Right ventricle myocardium superior (tissue), 1 donor: ENCODE measurements around the gene LRRC75A. TPM values are rescaled to one million over a fixed set of nuclear protein-coding genes. Genes with fewer than 3 reads are reported as not detected.
A peak's percentile ranks its signal among the peaks of the same experiment; 100 is the strongest.
"Not testable (repeated sequence)": the region's sequence is repeated elsewhere in the genome, so short reads cannot be mapped to it uniquely, and the experiment has no call there.

Source experiments
- ATAC-seq: fragments of 200-7000 bp; cut with Tn5 transposase; one replicate; pipeline ENCODE4 v1.9.1; 2020; ENCODE audit warnings: mild to moderate bottlenecking; ENCODE audit not compliant: poor library complexity
- DNase-seq: peaks from one replicate; pipeline ENCODE4 v3.0.0-alpha.2; 2020
- intact Hi-C: fragments of 100-400 bp; cut with DNase I; formaldehyde crosslinking; loops from one replicate; pipeline ENCODE4 v1.11.2; 2022
- long read RNA-seq: library from polyadenylated mRNA; unstranded; transcript quantifications from one replicate; pipeline ENCODE4 v2.0.0, GENCODE V29; 2021
- total RNA-seq: library from RNA; stranded (reverse); fragmentation: NEBNext Ultra II Directional; extraction: Animal tissue kit (Norgen Biotek cat#: 25700); gene quantifications from one replicate; pipeline ENCODE4 v1.2.1, GENCODE V29; 2021
- donor health status: DM: no; HTN: yes; CAD: no; lungs with severe emphysema.

The LRRC75A gene
- total RNA-seq: 0.40 TPM
- long read RNA-seq, partial matches to known transcripts: 0 of 6 reads
- long read RNA-seq, other reads (novel, unspliced or antisense): 6 of 6 reads

GRCh38 chr17:16491703-16492612 lies at the start of gene LRRC75A:
TSS of gene LRRC75A (minus strand) at chr17:16492193. CDS start at chr17:16491990, 203 bp downstream.
- intact Hi-C loops: no loop called here
- ATAC-seq (peak; percentile 90), DNase-seq (peak; percentile 57)

GRCh38 chr17:16537130-16537458 lies 45.1 kb upstream of the LRRC75A start:
- no peak for ATAC-seq
- no peak for DNase-seq
- intact Hi-C loops: loop anchor here (5.0 to 10.0 kb wide), 2 partner anchors 50 to 448 kb away; no protein-coding TSS in a partner anchor

- intact Hi-C loops: loop anchor here (10.0 kb wide), 1 partner anchor 451 kb away; no protein-coding TSS in a partner anchor
- DNase-seq (no peak), ATAC-seq (no peak)
These were observed 42.2 kb upstream of the LRRC75A start for GRCh38 chr17:16534236-16534635.

GRCh38 chr17:16529906-16530305 lies 37.9 kb upstream of the LRRC75A start:
- intact Hi-C loops: loop anchor here (10.0 kb wide), 1 partner anchor 455 kb away; no protein-coding TSS in a partner anchor
- no peak for ATAC-seq

GRCh38 chr17:16527298-16527697 lies 35.3 kb upstream of the LRRC75A start:
- intact Hi-C loops: no loop called here
- ATAC-seq (no peak), DNase-seq (no peak)

More at GRCh38 chr17:16529906-16530305, 37.9 kb upstream of the LRRC75A start:
- no peak for DNase-seq

- DNase-seq, ATAC-seq, intact Hi-C loops: not testable (repeated sequence)
These were observed 33.6 kb upstream of the LRRC75A start for GRCh38 chr17:16525556-16525955.

- ATAC-seq (peak; percentile 97), DNase-seq (peak; percentile 57)
- intact Hi-C loops: loop anchor here (2.0 kb wide), 1 partner anchor 68 kb away; no protein-coding TSS in a partner anchor
These were observed 29.2 kb upstream of the LRRC75A start for GRCh38 chr17:16521070-16521727.

- no peak for DNase-seq
- intact Hi-C loops: no loop called here
- ATAC-seq: no peak
These were observed 27.0 kb upstream of the LRRC75A start for GRCh38 chr17:16519021-16519420.

- ATAC-seq: no peak
- intact Hi-C loops: no loop called here
- no peak for DNase-seq
These were observed 25.5 kb upstream of the LRRC75A start for GRCh38 chr17:16517477-16517876.

- intact Hi-C loops: no loop called here
- DNase-seq (no peak), ATAC-seq (peak; percentile 64)
These were observed 24.6 kb upstream of the LRRC75A start for GRCh38 chr17:16516594-16517051.

GRCh38 chr17:16515933-16516332 lies 23.9 kb upstream of the LRRC75A start:
- no peak for ATAC-seq
- DNase-seq: no peak
- intact Hi-C loops: no loop called here

- intact Hi-C loops: no loop called here
- ATAC-seq: no peak
These were observed 21.9 kb upstream of the LRRC75A start for GRCh38 chr17:16513873-16514272.

GRCh38 chr17:16512011-16512410 lies 20.0 kb upstream of the LRRC75A start:
- intact Hi-C loops: no loop called here
- ATAC-seq (no peak), DNase-seq (no peak)

More at GRCh38 chr17:16513873-16514272, 21.9 kb upstream of the LRRC75A start:
- DNase-seq: no peak

GRCh38 chr17:16511593-16511992 lies 19.6 kb upstream of the LRRC75A start:
- DNase-seq (no peak), ATAC-seq (no peak)
- intact Hi-C loops: no loop called here

GRCh38 chr17:16507918-16508533 lies 16.0 kb upstream of the LRRC75A start:
- no peak for DNase-seq
- intact Hi-C loops: no loop called here
- ATAC-seq: no peak

- intact Hi-C loops: no loop called here
- DNase-seq: no peak
- ATAC-seq: no peak
These were observed 14.2 kb upstream of the LRRC75A start for GRCh38 chr17:16506188-16506587.

- ATAC-seq (no peak), DNase-seq (no peak)
- intact Hi-C loops: no loop called here
These were observed 13.0 kb upstream of the LRRC75A start for GRCh38 chr17:16504984-16505383.

- ATAC-seq (no peak), DNase-seq (no peak)
- intact Hi-C loops: no loop called here
These were observed 5.0 kb upstream of the LRRC75A start for GRCh38 chr17:16496820-16497489.
